ENCODE measurements around the gene MPP7.

The MPP7 gene

DNA sequence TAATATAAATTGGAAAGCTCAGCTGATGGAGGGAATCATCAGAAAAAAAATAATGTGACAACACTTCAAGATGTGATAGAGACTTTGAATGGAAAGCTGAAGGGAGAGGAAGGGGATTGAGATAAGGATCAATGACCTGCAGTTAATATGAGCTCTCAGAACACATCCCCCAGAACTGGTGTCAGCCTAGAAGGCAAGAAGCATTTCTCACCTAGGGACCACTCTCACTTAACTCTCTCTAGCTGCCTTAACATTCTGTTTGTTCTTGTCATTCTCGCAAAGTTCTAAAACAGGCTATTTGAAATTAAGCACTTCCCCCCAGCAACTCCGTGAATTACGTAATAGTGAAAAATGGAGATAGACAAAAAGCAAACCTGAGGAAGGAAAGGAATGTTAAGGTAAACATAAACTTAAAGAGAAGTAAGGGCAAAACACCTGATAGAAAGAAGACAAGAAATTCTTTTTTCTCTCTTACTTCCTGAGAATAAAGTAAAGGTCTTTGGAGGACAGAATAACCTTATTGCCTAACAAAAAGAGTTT is 1.2 kb upstream of the MPP7 start:
- no peak for DNase-seq

DNA sequence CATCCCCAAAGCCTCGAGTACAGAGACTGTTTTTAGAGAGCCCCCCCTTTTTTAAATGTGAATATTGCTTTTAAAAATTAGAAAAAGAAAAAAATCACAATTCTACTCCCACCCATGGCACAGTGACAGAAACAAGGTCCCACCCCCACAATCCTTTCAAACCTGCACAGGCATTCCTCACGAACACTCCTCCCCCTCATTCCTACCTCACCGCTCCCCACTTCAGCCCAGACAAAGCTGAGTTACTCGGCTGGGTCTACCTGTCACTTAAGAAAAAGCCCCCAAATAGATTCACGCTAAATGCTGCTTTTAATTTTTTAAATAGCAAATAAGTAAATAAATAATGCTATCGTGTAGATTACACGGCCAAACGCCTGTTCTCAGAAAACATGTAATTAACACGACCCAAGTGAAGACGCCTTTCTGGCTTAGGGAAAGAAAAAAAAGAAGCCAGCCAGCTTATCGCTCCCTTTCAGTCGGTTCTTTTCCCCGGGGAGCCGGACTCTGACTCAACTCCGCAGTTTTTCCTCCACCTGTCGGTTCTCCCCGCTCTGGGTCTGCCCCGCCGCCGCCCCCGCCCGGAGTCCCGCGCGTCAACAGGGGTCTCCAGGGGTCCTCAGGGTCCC is 739 bp downstream of the MPP7 start:
- DNase-seq, result no peak

DNA sequence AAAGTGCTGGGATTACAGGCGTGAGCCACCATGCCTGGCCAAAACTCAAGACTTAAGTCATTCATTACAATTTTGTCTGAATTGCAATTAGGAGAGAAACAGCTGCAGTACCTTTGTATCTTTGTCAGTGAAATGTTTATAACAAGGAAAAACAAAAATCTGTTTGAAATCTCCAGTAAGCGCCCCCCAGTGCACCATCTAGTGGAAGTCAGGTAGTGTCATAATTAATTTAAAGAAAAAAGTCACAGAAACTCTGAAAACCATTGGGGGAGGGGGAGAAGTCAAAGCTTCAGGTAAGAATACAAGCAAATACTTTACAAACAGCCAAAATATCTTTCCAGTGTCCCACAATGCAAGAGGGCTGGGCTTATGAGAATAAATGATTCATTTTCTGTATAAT is 2.8 kb downstream of the MPP7 start:
- no peak for DNase-seq

DNA sequence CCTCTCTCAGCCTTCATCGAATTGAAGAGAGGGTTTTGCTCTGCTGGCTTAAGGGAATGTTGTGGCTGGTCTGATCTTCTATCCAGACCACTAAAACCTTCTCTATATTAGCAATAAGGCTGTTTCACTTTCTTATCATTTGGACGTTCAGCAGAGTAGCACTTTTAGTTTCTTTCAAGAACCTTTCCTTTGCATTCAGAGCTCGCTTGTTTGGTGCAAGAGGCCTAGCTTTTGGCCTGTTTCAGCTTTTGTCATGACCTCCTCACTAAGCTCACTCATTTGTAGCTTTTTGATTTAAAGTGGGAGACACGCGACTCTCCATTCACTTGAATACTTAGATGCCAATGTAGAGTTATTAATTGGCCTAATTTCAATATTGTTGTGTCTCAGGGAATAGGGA is 3.9 kb downstream of the MPP7 start:
- no peak for DNase-seq

DNA sequence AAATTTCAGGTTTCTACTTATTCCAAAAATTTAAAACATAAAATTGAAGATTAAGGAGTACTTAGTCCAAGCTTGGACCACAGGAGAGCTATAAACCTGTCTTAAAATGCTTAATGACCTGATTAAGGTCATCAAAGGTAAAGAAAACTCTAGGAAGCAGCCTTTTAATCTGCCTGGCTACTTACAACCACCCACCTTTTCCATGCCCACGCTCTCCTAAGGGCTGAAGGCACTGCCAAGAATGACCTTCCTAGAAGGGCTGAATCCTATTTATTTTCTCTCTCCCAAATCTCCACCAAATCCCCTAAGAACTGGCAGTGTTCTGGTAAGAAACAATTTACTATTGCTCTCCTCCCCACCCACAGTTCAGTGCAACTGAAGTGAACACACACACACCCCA is 6.8 kb downstream of the MPP7 start:
- no peak for DNase-seq

DNA sequence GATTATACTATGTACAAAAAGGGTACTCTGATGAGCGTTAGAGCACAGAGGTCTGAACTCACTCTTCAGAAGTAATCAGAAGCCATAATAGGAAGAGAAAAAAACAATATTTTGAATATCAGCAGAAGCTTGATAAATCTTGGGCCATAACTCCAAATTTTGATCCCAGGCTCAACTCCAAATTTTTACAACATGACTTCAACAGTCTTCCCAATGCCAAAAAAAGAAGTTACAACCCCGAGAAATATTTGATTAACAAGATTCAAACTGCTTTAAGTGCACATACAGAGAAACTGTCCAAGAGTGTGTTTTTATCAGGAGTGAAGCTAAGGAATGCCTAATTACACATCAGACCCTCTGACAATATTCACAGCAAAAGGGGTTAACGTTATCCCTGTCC is 7.5 kb downstream of the MPP7 start:
- DNase-seq, result no peak

DNA sequence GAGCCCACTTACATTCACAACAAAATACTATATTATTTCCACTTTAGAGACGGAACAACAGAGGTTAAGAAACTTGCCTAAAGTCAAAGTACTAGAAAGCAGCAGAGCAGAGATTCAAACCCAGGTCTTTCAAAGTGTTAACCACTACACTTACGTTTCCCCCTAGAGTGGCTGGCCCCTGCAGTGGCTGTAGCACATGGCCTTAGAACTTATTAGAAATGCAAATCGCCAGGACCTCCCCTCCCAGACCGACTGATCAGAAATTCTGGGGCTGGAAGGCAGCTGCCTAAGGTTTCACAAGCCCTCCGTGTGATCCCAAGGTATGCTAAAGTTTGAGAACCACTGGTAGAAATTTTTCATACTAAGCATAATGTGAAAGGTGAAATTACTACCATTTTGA is 8.1 kb downstream of the MPP7 start:
- DNase-seq, result no peak

DNA sequence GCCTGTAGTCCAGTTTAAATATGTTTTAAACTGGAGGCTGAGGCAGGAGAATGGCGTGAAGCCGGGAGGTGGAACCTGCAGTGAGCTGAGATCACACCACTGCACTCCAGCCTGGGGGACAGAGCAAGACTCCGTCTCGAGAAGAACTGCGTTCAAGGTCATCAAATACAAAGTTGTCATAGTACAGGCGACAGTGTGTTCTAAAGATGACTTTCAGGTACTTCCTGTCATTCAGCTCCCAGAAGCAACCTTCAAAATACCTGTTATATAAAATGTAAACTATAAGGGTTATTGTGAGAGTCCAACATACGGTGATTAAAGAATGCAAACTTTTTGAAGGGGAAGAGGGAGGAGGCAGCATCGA is 8.7 kb downstream of the MPP7 start:
- no peak for DNase-seq

DNA sequence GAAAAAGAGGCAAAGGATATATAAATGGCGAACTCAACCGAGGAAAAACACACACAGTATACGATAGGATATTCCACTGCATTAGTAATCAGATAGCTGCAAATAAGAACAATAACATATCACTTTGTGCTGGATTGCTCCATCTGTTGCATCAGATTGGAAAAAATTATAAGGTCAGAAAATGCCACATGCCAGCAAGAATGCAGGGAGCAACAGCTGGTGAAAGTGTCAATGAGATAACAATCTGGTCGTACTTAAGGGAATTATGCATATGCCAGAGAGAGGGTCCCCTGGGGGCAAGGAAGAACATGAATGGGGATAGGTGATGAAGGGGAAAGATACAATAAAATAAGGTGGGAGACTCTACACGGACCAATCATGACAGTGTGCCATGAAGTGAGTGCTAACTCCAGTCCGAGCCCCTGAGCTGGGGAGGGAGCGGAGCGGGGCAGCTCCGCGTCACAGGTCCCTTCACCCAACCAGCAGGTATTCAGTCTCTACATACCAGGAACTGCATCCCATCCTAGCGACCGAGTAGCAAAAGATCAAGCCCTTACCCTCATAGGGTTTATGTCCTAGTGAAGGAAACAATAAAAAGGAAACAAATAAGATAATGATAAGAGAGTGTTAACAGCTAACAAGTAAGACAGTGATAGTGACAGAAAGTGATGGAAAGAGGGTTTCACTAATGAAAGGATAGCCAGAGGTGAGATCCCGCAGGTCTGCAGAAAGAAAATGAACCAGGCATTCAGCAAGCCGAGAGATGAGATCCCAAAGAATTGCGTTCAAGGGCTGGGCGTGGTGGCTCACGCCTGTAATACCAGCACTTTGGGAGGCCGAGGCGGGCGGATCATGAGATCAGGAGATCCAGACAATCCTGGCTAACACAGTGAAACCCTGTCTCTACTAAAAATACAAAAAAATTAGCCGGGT is 9.4 kb downstream of the MPP7 start:
- DNase-seq, result no peak

DNA sequence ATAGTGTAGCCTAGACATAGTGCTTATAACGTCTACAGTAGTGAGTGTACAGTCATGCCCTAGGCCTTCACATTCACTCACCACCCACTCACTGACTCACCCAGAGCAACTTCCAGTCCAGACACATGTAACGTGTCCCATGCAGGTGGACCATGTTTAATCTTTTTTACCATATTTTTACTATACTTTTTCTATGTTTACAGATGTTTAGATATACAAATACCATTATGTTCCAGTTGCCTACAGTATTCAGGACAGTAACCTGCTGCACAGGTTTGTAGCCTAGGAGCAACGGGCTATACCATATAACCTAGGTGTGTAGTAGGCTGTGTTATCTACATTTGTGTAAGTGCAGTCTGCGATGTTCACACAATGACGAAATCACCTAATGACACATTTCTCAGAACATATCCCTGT is 11.0 kb downstream of the MPP7 start:
- no peak for DNase-seq

DNA sequence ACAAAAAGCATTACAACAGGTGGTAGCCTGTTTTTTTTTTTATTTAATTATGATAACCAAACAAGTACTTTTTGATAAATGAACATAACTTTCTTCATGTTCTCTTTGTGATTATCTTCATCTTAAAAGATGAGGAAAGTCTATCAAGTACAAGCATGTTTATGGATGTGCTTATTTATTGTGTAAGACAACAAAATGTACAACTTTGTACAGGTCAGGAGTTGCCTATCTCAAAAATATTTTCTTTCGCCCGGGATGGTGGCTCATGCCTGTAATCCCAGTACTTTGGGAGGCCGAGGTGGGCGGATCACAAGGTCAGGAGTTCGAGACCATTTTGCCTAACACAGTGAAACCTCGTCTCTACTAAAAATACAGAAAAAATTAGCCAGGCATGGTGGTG is 17.0 kb downstream of the MPP7 start:
- no peak for DNase-seq

DNA sequence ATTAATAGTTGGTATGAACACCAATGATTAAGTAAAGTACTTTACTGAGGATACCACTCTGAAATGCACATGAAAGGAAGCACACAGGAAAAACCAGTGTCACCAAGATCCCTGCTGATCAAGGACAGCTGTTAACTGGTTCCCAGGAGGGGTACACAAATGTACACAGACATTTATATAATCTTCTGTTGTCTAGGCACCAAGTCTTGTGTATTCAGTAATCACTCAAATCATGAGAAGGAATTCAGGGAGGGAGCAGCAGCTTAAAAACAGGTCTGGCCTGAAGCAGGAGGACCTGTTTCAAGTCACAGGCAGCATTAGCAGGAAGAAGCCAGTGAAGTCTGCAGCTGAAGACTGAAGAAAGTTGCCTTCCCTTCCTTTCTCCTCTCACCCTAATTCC is 18.7 kb downstream of the MPP7 start:
- DNase-seq, result no peak

DNA sequence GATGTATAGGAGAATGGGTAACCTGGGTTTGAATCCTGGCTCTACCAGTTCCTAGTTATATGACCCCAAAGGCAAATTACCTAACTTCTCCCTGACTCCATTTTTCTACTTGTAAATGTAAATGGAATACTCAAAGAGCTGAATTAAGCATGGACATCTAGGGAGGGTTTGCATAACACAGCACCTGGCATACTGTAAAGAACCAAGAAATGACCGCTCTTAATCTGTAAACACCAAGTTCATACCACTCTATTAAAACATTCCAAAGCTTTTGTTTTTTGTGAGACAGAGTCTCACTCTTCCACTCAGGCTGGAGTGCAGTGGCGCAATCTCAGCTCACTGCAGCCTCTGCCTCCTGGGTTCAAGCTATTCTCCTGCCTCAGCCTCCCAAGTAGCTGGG is 19.6 kb downstream of the MPP7 start:
- no peak for DNase-seq

DNA sequence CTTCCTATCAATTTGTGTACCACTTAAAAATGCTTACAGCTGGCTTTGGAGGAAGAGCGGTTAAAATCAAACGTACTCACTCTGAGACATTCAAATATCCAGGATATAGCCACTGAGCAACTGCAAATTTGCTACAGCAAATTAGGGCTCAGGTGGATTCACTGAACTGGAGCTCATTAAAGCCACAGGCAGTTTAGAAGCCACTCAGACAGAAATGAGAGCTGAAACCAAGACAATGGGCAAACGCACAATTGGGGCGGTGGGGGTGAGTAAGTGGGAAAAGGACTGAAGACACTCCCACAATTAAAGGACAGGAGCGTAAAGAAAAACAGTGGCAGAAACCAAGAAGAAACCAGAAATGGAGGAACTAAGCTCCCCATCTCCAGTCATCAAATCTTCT is 20.5 kb downstream of the MPP7 start:
- no peak for DNase-seq

DNA sequence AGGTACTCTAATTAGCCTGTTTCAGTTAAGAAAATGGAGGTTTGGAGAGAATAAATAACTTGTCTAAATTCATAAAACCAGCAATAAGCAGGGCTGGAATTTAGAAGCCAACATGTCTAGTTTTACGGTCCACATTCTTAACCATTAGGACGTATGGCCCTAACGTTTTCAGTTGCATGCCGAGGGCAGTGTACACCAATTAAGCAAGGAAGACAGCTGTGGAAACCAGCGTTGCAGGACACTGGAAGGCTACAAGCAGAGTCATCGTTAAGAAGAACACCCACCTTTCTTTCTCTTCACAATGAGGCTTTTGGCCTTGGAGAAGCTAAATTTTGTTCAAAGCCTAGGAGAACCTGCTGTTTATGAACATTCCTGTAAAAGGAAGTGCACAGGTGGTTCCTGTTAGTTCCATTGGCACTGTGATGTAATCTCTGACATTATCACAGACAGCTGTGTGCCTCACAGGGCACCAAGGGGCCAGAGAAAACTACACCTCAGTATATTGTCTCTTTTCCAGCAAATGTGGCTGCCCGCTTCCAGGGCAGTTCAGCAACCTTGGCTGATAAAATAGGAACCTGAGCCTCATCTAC is 21.0 kb downstream of the MPP7 start:
- DNase-seq, result no peak

DNA sequence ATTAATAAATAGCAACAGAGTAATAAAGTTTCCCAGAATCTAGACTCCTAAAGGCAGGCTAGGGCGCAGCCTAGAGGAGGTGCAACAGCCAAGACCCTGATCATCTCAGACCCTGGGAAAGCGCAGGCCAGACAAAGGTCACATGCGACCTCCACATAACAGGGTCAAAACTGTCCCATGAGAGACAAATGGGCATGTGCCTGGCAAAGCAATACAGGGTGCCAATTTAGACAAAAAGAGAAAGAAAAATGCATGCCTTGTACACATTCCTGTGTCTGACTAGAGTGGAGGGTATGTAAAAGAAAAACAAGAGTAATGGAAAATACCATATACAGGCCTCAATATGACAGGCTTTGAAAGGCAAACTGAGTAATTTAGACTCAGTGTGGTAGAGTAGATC is 22.2 kb downstream of the MPP7 start:
- DNase-seq, result no peak

DNA sequence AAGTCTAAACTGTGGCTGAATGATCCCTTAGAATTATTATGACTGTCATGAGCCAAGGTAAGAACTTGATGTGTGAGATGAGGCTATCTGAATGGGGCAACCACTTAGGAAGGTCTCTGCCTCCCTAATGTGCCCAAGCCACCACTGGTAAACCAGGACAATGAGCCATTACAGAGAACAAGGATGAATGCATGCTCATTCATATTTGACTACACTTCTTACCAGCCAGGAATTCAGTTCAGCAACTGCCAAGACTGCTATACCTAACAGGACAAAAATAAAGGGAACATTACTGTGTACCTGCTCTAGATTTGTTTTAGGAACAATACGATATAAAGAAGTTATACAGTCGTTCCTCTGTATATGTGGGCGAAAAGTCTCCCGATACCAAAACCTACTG is 23.0 kb downstream of the MPP7 start:
- DNase-seq, result no peak

DNA sequence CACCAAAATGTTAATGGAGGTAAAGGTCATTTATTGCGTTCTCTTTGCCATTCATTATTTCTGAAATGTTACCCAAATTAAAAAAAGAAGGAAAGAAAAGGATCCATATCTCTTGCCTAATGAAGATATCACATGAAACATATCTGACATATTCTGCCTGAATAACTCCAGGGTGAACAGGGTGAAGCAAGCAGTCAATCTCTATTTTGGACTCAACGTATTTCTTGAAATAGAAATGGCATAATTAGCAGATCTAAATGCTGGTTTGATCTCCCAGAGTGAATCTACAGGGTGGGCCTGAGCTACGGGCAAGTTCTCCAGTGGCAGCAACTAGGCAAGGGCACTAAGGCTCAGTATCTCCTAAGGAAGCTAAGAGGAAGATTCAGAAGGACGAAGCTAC is 24.0 kb downstream of the MPP7 start:
- DNase-seq, result no peak

DNA sequence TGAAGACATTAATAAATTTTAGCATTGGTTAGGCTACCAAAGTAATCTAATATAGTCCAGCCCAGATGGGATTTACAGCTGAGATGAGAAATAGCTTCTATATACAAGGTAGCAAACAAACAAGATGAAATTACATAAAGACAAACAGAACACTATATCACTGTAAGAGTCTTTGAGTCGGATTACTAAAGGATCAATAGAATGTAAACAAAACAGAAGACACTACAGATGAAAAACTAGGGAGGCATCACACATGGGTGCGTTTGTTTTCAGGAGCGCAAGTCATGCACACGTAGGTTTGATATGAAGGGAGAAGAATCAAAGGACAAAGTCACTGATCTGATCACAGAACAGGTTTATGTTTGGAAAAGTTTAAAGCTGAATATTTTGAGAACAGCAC is 26.5 kb downstream of the MPP7 start:
- no peak for DNase-seq

DNA sequence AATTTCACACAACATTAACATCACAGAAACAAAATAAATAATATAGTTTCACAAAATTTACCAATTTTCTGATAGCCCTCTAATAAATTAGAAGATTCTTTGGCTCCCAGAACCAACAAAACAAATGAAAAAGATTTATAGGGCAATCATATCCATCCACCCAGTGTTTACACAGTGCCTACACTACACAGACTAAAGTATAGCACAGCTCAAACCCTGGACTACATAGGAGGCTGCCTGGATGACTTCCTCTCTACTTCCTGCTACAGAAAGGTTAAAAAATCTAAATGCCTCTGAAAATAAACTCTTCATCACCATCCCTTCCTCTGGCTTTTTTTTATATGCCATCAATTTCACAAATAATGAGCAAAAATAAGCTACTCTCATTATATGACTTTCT is 28.4 kb downstream of the MPP7 start:
- no peak for DNase-seq

DNA sequence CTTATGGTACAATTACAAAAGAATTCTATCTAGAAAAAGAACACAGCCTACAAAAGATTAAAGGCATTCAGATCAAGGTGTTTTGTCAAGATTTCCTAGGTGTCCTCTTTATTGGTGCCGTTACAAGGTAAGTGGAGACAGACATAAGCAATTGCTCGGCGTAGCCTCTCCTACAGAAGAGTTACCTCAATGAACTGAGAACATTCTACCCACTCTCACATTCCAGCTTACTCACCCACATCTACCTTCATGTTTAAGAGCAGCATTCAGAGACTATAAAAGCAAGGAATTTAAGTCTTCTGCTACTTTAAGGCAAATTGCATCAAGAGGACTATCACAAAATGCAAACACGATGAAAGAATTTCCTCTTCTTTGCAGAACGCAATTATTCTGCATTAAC is 29.5 kb downstream of the MPP7 start:
- no peak for DNase-seq

DNA sequence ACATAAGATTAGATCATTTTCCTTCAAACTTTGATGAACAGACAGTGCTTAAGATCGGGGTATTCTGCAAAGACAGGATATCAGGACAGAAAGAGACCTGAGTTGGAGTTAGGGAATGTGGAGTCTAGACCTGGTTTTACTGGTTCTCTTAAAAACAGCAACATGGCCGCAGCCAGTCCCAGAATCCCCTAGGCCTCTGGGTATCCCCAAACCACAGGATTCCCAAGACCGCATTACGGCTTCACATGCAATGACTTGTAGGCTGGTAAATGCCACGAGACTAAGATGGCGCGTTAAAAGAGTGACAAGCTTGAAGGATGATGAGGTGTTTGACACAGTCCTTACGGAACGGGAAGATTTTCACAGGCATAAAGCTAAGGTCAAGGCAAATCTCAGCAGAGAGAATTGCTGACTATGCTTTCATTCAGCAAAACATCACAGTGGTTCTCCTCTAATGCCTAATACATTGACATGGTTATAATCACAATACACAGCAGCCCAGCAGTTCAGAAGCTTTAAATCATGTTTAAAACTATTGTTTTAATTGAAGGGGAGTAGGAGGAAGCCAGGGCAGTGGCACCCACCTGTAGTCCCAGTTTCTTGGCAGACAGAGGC is 32.9 kb downstream of the MPP7 start:
- DNase-seq, result no peak

DNA sequence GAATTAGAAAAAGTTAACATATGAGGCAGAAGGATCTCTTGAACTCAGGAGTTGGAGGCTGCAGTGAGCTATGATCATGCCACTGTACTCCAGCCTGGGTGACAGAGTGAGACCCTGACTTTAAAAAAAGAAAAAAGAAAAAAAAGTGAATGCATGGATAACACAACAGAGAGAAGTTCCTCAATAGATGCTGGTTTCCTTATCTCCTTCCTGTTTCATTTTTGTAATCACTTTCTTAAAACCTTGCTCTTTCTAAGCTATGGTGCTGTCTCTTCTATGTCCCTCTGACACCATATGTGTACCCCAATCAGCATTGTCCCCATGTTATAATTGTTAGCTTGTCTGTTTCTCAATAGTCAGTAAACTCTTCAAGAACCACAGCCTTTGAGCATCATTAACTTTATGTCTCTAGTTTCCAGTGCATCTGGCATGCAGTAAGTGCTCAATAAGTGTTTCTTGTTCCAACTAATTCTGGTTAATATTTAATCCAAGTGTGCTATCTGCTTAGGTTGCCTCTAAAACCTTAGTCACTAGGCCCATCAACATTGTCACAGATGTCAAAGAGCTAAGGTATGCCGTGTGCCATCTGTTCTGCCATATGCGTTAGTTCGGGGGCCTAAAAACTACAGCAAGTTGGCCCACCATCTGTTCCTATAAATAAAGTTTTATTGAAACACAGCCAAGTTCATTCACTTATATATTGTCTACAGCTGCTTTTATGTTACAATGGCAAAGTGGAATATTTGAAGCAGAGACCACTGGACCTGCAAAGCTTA is 36.2 kb downstream of the MPP7 start:
- DNase-seq, result no peak
